ACC112 (cell line): Measurements from ENCODE around the gene AMBRA1.

Source experiments
- H2AFZ ChIP-seq: fragments of 200-600 bp; sonication (generic); one replicate; pipeline ENCODE4 v1.6.0; 2017; ENCODE audit warnings: antibody characterized with exemption, low read length; ENCODE audit not compliant: unreplicated experiment
- H3K27ac ChIP-seq: fragments of 200-600 bp; sonication (generic); 2 replicates; pipeline ENCODE4 v1.5.1; 2014; ENCODE audit warnings: low read depth, mild to moderate bottlenecking, antibody characterized with exemption, low read length, moderate library complexity
- H3K27me3 ChIP-seq: fragments of 200-600 bp; sonication (generic); 2 replicates; pipeline ENCODE4 v1.6.1; 2014; ENCODE audit warnings: mild to moderate bottlenecking, antibody characterized with exemption, low read length, moderate library complexity, mixed read lengths; ENCODE audit not compliant: insufficient read depth
- H3K36me3 ChIP-seq: fragments of 200-600 bp; sonication (generic); 2 replicates; pipeline ENCODE4 v1.6.1; 2016; ENCODE audit warnings: mild to moderate bottlenecking, antibody characterized with exemption, low read length, moderate library complexity, mixed read lengths; ENCODE audit not compliant: insufficient read depth
- H3K4me1 ChIP-seq: fragments of 200-600 bp; sonication (generic); one replicate; pipeline ENCODE4 v1.6.1; 2016; ENCODE audit warnings: low read length, mixed read lengths; ENCODE audit not compliant: insufficient read depth, unreplicated experiment, control insufficient read depth
- H3K4me3 ChIP-seq: fragments of 200-600 bp; sonication (generic); 2 replicates; pipeline ENCODE4 v1.5.1; 2014; ENCODE audit warnings: mild to moderate bottlenecking, low read depth, low read length
- H3K79me2 ChIP-seq: fragments of 200-600 bp; sonication (generic); one replicate; pipeline ENCODE4 v1.6.0; 2016; ENCODE audit warnings: low read length; ENCODE audit not compliant: control insufficient read depth, unreplicated experiment, insufficient read depth

The AMBRA1 gene

GRCh38 chr11:46529095-46529905, 64.5 kb downstream of the AMBRA1 start:
- Histone ChIP-seq H3K4me3 (no peak overlapping the region), H2AFZ (no peak overlapping the region), H3K27me3 (no peaks in the 10 kb centered on the region), H3K27ac (no peak overlapping the region), H3K36me3 (no peaks in the 10 kb centered on the region), H3K79me2 (peaks cover 27% of the 10 kb centered on the region), H3K4me1 (no peaks in the 10 kb centered on the region)

- no peak overlapping the region for H3K27ac ChIP-seq
- H2AFZ ChIP-seq, result no peak overlapping the region
- no peaks in the 10 kb centered on the region for H3K4me1 ChIP-seq
- no peaks in the 10 kb centered on the region for H3K27me3 ChIP-seq
- no peak overlapping the region for H3K4me3 ChIP-seq
- H3K79me2 ChIP-seq, result peaks cover 24% of the 10 kb centered on the region
- H3K36me3 ChIP-seq, result no peaks in the 10 kb centered on the region
Measured at GRCh38 chr11:46528445-46529094, 65.3 kb downstream of the AMBRA1 start.

GRCh38 chr11:46527591-46528130, 66.2 kb downstream of the AMBRA1 start:
- no peak overlapping the region for H3K27ac ChIP-seq

GRCh38 chr11:46526216-46527215, 67.3 kb downstream of the AMBRA1 start:
- H3K4me3 ChIP-seq, result no peak overlapping the region
- no peaks in the 10 kb centered on the region for H3K36me3 ChIP-seq
- H2AFZ ChIP-seq, result no peak overlapping the region
- peaks cover 33% of the 10 kb centered on the region for H3K79me2 ChIP-seq
- H3K4me1 ChIP-seq, result peaks cover 1% of the 10 kb centered on the region
- no peak overlapping the region for H3K27ac ChIP-seq
- no peaks in the 10 kb centered on the region for H3K27me3 ChIP-seq

More at GRCh38 chr11:46527591-46528130, 66.2 kb downstream of the AMBRA1 start:
- H3K4me1 ChIP-seq, result no peaks in the 10 kb centered on the region
- no peaks in the 10 kb centered on the region for H3K27me3 ChIP-seq
- no peaks in the 10 kb centered on the region for H3K36me3 ChIP-seq
- H2AFZ ChIP-seq, result no peak overlapping the region
- peaks cover 28% of the 10 kb centered on the region for H3K79me2 ChIP-seq
- no peak overlapping the region for H3K4me3 ChIP-seq

- no peaks in the 10 kb centered on the region for H3K36me3 ChIP-seq
- H3K4me1 ChIP-seq, result peaks cover 11% of the 10 kb centered on the region
- H3K27me3 ChIP-seq, result no peaks in the 10 kb centered on the region
- H3K27ac ChIP-seq, result no peak overlapping the region
- H3K4me3 ChIP-seq, result no peak overlapping the region
- H3K79me2 ChIP-seq, result peaks cover 42% of the 10 kb centered on the region
- no peak overlapping the region for H2AFZ ChIP-seq
Measured at GRCh38 chr11:46524201-46524770, 69.5 kb downstream of the AMBRA1 start.

GRCh38 chr11:46523290-46523689, 70.5 kb downstream of the AMBRA1 start:
- no peak overlapping the region for H2AFZ ChIP-seq
- H3K36me3 ChIP-seq, result no peaks in the 10 kb centered on the region
- no peak overlapping the region for H3K4me3 ChIP-seq
- H3K4me1 ChIP-seq, result peaks cover 11% of the 10 kb centered on the region
- peaks cover 44% of the 10 kb centered on the region for H3K79me2 ChIP-seq
- no peak overlapping the region for H3K27ac ChIP-seq
- H3K27me3 ChIP-seq, result no peaks in the 10 kb centered on the region

GRCh38 chr11:46522682-46523281, 71.0 kb downstream of the AMBRA1 start:
- H3K4me1 ChIP-seq, result peaks cover 11% of the 10 kb centered on the region
- no peak overlapping the region for H3K4me3 ChIP-seq
- H2AFZ ChIP-seq, result no peak overlapping the region
- peaks cover 44% of the 10 kb centered on the region for H3K79me2 ChIP-seq
- H3K27me3 ChIP-seq, result no peaks in the 10 kb centered on the region
- H3K36me3 ChIP-seq, result no peaks in the 10 kb centered on the region
- no peak overlapping the region for H3K27ac ChIP-seq

GRCh38 chr11:46521961-46522681, 71.7 kb downstream of the AMBRA1 start:
- no peaks in the 10 kb centered on the region for H3K27me3 ChIP-seq
- no peak overlapping the region for H3K27ac ChIP-seq
- peaks cover 11% of the 10 kb centered on the region for H3K4me1 ChIP-seq
- no peaks in the 10 kb centered on the region for H3K36me3 ChIP-seq
- peaks cover 44% of the 10 kb centered on the region for H3K79me2 ChIP-seq
- no peak overlapping the region for H3K4me3 ChIP-seq
- H2AFZ ChIP-seq, result no peak overlapping the region

- Histone ChIP-seq H2AFZ (no peak overlapping the region), H3K27me3 (no peaks in the 10 kb centered on the region), H3K27ac (no peak overlapping the region), H3K79me2 (peaks cover 37% of the 10 kb centered on the region), H3K36me3 (no peaks in the 10 kb centered on the region), H3K4me1 (peaks cover 11% of the 10 kb centered on the region), H3K4me3 (peak overlapping the region; percentile 33; the same call in 1 of the 2 replicates)
Measured at GRCh38 chr11:46520971-46521745, 72.7 kb downstream of the AMBRA1 start.
